Astrocyte (in vitro differentiated cells and primary cell): Measurements from ENCODE around the gene RIOK3. TPM values are rescaled to one million over a fixed set of nuclear protein-coding genes. Genes with fewer than 3 reads are reported as not detected.

ENCODE experiments used
- DNase-seq: peaks from one replicate; pipeline ENCODE4 v3.0.0-alpha.2; 2010; ENCODE audit warnings: low read depth
- FAIRE-seq: peaks from 2 replicates; lab custom pipeline; 2011; peaks lifted over from hg19 to GRCh38; lab: Jason Lieb, UNC
- H2AFZ ChIP-seq: 2 replicates; pipeline ENCODE4 v1.6.0; 2012; ENCODE audit warnings: low read depth, low read length, inconsistent platforms
- H3K27ac ChIP-seq: 2 replicates; pipeline ENCODE4 v1.5.1; 2011; ENCODE audit warnings: low read depth, low read length, inconsistent platforms
- H3K27me3 ChIP-seq: 2 replicates; pipeline ENCODE4 v1.6.0; 2011; ENCODE audit warnings: low read length, inconsistent platforms; ENCODE audit not compliant: insufficient read depth
- H3K36me3 ChIP-seq: 2 replicates; pipeline ENCODE4 v1.5.1; 2011; ENCODE audit warnings: low read length, inconsistent platforms; ENCODE audit not compliant: insufficient read depth
- H3K4me1 ChIP-seq: 2 replicates; pipeline ENCODE4 v1.5.1; 2011; ENCODE audit warnings: low read length, inconsistent platforms; ENCODE audit not compliant: insufficient read depth
- H3K4me2 ChIP-seq: 2 replicates; pipeline ENCODE4 v1.6.0; 2012; ENCODE audit warnings: low read length, inconsistent platforms
- H3K4me3 ChIP-seq: 2 replicates; pipeline ENCODE4 v1.5.1; 2011; ENCODE audit warnings: low read depth, mild to moderate bottlenecking, low read length, inconsistent platforms; ENCODE audit not compliant: insufficient read depth
- H3K79me2 ChIP-seq: 2 replicates; pipeline ENCODE4 v1.6.0; 2012; ENCODE audit warnings: mild to moderate bottlenecking, low read length, inconsistent platforms; ENCODE audit not compliant: insufficient read depth
- H3K9ac ChIP-seq: 2 replicates; pipeline ENCODE4 v1.6.0; 2012; ENCODE audit warnings: mild to moderate bottlenecking, low read length, inconsistent platforms
- H3K9me3 ChIP-seq: 2 replicates; pipeline ENCODE4 v1.5.1; 2012; ENCODE audit warnings: low read depth, mild to moderate bottlenecking, low read length, inconsistent platforms; ENCODE audit not compliant: insufficient read depth
- H4K20me1 ChIP-seq: 2 replicates; pipeline ENCODE4 v1.6.0; 2012; ENCODE audit warnings: low read length, inconsistent platforms; ENCODE audit not compliant: insufficient read depth
- H3K27ac Mint-ChIP-seq: one replicate; pipeline ENCODE4 v1.8.0; 2021; ENCODE audit warnings: mild to moderate bottlenecking, mixed read lengths; ENCODE audit not compliant: unreplicated experiment
- H3K27me3 Mint-ChIP-seq: one replicate; pipeline ENCODE4 v1.8.0; 2021; ENCODE audit warnings: low read depth, mixed read lengths; ENCODE audit not compliant: unreplicated experiment
- H3K36me3 Mint-ChIP-seq: one replicate; pipeline ENCODE4 v1.8.0; 2021; ENCODE audit warnings: low read depth, mixed read lengths; ENCODE audit not compliant: unreplicated experiment
- H3K4me1 Mint-ChIP-seq: one replicate; pipeline ENCODE4 v1.8.0; 2021; ENCODE audit warnings: low read depth, mixed read lengths; ENCODE audit not compliant: unreplicated experiment
- H3K4me3 Mint-ChIP-seq: one replicate; pipeline ENCODE4 v1.8.0; 2021; ENCODE audit warnings: mild to moderate bottlenecking, moderate library complexity, mixed read lengths; ENCODE audit not compliant: unreplicated experiment
- H3K9me3 Mint-ChIP-seq: one replicate; pipeline ENCODE4 v1.8.0; 2021; ENCODE audit warnings: mild to moderate bottlenecking, mixed read lengths; ENCODE audit not compliant: unreplicated experiment
- CTCF ChIP-seq: IDR thresholded peaks from 2 replicates; pipeline ENCODE4 v1.5.1; 2011; ENCODE audit warnings: low read depth, mild to moderate bottlenecking, inconsistent platforms, low read length, moderate library complexity; ENCODE audit not compliant: insufficient read depth
- EZH2 ChIP-seq: IDR thresholded peaks from 2 replicates; pipeline ENCODE4 v1.6.1; 2012; ENCODE audit warnings: mild to moderate bottlenecking, low read length, inconsistent platforms; ENCODE audit not compliant: insufficient read depth
- total RNA-seq: library from RNA; stranded (reverse); gene quantifications from 2 replicates; pipeline ENCODE4 v1.2.1, GENCODE V29; 2021

The RIOK3 gene
- total RNA-seq, 1 donor from 2014 or later = 96.0 TPM

- TF ChIP-seq EZH2 = no peak
- no peak for TF ChIP-seq CTCF
- Histone ChIP-seq H3K36me3 (peaks cover 31% of the 10 kb centered on the region), H3K4me1 (peaks cover 8% of the 10 kb centered on the region), H3K9ac (no peak overlapping the region), H3K9me3 (no peaks in the 10 kb centered on the region), H3K4me3 (no peak overlapping the region), H4K20me1 (peaks cover 9% of the 10 kb centered on the region), H3K79me2 (no peaks in the 10 kb centered on the region), H2AFZ (no peak overlapping the region), H3K27me3 (no peaks in the 10 kb centered on the region), H3K27ac (no peak overlapping the region), H3K4me2 (no peak overlapping the region)
- peak overlapping the region; percentile 58 for H3K27ac Mint-ChIP-seq
- no peak overlapping the region for H3K4me3 Mint-ChIP-seq
- FAIRE-seq (no peak), DNase-seq (no peak)
- no peaks in the 10 kb centered on the region for H3K27me3 Mint-ChIP-seq
- peaks cover 24% of the 10 kb centered on the region for H3K36me3 Mint-ChIP-seq
- H3K4me1 Mint-ChIP-seq = peaks cover 15% of the 10 kb centered on the region
- no peaks in the 10 kb centered on the region for H3K9me3 Mint-ChIP-seq
Measured at GRCh38 chr18:23521271-23521670, 68.2 kb downstream of the RIOK3 start.

- Histone ChIP-seq H3K9ac (no peak overlapping the region), H2AFZ (no peak overlapping the region), H3K4me2 (no peak overlapping the region), H3K27ac (no peak overlapping the region), H3K4me3 (no peak overlapping the region), H3K79me2 (no peaks in the 10 kb centered on the region), H3K9me3 (no peaks in the 10 kb centered on the region), H3K27me3 (no peaks in the 10 kb centered on the region), H3K36me3 (peaks cover 37% of the 10 kb centered on the region), H4K20me1 (peaks cover 13% of the 10 kb centered on the region), H3K4me1 (peaks cover 8% of the 10 kb centered on the region)
- Mint-ChIP-seq H3K27me3 (no peaks in the 10 kb centered on the region), H3K27ac (no peak overlapping the region), H3K4me1 (peaks cover 21% of the 10 kb centered on the region), H3K9me3 (no peaks in the 10 kb centered on the region), H3K4me3 (no peak overlapping the region), H3K36me3 (peaks cover 28% of the 10 kb centered on the region)
- FAIRE-seq (no peak), DNase-seq (no peak)
- TF ChIP-seq CTCF = no peak
- TF ChIP-seq EZH2 = no peak
Measured at GRCh38 chr18:23521907-23522306, 68.8 kb downstream of the RIOK3 start.

DNA sequence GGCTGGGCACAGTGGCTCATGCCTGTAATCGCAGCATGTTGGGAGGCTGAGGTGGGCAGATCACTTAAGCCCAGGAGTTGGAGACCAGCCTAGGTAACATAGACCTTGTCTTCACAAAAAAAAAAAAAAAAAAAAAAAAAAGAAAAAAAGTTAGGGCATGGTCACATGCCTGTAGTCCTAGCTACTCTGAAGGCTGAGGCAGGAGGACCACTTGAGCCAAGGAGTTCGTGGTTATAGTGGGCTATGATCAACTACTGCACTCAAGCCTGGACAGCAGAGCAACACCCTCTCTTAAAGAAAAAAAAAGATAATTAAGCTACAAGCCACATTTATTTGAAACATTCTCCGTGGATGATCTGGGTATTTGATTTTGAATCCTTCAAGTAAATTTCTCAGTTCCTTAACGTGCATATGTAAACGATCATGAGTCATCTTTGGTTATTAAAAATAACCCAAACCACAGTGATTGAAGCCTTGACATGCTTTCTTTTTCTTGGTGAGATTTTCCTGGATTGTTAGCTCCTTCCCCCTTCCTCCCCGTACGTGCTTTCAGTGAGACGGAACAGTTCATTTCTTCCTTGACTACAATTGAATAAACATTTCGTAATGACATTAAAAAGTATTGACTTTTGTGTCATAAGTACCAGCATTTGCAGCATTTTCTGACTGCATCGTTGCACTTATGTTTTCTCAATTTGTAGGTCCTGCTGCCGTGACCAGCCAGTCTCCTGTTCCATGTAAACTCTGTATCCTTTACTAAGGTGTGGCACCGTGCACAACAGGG, 70.5 kb downstream of the RIOK3 start:
- FAIRE-seq = peak; percentile 13
- Histone ChIP-seq H3K9me3 (no peaks in the 10 kb centered on the region), H3K27ac (no peak overlapping the region), H3K4me1 (peaks cover 8% of the 10 kb centered on the region), H4K20me1 (peaks cover 17% of the 10 kb centered on the region), H3K4me2 (peak overlapping the region; percentile 41), H3K4me3 (no peak overlapping the region), H3K79me2 (no peaks in the 10 kb centered on the region), H3K36me3 (peaks cover 50% of the 10 kb centered on the region), H2AFZ (no peak overlapping the region), H3K27me3 (no peaks in the 10 kb centered on the region), H3K9ac (peak overlapping the region; percentile 13)
- H3K36me3 Mint-ChIP-seq = peaks cover 31% of the 10 kb centered on the region
- H3K4me3 Mint-ChIP-seq = no peak overlapping the region
- H3K27ac Mint-ChIP-seq = no peak overlapping the region
- H3K27me3 Mint-ChIP-seq = no peaks in the 10 kb centered on the region
- H3K4me1 Mint-ChIP-seq = peaks cover 21% of the 10 kb centered on the region
- no peaks in the 10 kb centered on the region for H3K9me3 Mint-ChIP-seq
- DNase-seq = peak; percentile 56
- TF ChIP-seq EZH2 (no peak), CTCF (no peak)
